GM19324 (cell line): ENCODE data around the gene SECISBP2.
"Not testable (repeated sequence)": the region's sequence is repeated elsewhere in the genome, so short reads cannot be mapped to it uniquely, and the experiment has no call there.

Source experiments
- ATAC-seq: cut with Tn5 transposase; IDR thresholded peaks from one replicate; pipeline ENCODE4 v1.9.1; 2021; ENCODE audit warnings: mild to moderate bottlenecking, moderate library complexity; ENCODE audit not compliant: unreplicated experiment, low FRiP score

The SECISBP2 gene

DNA sequence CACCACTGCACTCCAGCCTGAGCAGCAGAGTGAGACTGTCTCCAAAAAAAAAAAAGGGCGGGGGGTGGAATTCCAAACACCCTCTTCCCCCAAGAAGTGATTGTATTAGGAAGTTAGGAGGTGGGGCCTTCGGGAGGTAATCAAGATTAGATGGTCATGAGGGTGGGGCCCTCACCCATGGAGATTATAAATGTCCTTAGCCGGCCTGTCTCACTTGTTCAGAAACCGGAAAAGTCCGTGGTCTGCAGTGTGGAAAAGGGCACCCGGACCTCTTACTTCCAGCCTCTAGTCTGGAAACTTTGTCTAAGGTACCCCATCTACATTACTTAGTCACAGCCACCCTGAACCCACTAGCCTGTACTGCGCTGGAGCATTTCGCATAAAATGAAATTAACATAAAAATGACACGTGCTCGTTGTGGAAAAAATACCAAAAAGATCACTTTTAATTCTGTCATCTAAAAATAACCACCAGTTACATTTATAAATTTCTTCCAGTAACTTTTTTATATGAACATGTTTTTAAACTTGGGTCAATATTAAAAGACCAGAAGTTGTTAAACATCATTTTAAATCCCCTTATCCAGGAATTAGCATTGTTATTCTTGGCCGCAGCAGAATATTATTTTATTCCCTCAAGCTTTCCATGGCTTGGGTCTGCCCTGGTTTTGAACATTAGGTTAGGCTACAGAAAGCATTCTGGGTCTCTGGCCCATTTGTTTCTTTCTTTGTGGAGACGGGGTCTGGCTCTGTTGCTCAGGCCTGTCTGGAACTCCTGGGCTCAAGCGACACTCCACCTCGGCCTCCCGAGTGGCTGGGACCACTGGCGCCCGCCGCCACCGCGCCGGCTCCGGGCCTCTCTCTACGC is 8.5 kb upstream of the SECISBP2 start:
- no peak for ATAC-seq

DNA sequence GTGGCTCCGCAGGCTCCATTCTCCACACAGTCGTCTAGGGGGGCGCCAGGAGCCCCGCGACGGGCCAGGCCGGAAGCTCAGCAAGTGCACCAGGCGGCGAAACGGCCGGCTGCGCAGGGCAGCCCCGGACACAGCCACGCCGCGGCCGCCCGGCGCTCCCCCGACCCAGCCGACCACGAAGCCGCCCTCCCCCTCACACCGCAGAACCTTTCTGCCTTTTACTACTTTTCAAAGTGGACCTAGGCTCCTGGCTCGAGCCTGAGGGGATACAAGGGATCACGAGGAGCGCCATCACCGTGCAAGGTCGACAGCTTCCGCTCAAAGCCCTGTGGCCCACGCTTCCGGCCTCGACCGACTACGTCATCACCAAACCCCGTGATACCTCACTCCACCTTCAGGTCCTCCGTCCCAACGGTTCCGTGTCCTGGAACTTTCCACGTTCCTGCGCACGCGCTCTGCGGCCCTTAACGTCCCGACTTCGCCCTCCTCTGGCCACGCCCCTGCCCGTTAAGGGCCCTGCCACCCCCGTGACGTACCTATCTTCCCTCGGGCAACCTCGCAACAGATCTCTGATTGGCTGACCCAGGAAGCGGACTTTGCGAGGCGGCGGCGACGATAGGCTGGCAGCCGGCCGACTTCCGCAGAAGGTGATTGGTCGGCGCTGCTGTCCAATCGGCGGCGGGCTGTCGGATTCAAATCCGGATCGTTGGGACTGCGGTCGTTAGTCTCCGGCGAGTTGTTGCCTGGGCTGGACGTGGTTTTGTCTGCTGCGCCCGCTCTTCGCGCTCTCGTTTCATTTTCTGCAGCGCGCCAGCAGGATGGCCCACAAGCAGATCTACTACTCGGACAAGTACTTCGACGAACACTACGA is 7.6 kb upstream of the SECISBP2 start, which contains the start of gene CKS2:
Gene CKS2, plus strand, starts transcription at position 721 of the 871 bp plus-strand sequence. Its CDS starts 98 bp downstream, at position 819.
- ATAC-seq, result peak; percentile 95

DNA sequence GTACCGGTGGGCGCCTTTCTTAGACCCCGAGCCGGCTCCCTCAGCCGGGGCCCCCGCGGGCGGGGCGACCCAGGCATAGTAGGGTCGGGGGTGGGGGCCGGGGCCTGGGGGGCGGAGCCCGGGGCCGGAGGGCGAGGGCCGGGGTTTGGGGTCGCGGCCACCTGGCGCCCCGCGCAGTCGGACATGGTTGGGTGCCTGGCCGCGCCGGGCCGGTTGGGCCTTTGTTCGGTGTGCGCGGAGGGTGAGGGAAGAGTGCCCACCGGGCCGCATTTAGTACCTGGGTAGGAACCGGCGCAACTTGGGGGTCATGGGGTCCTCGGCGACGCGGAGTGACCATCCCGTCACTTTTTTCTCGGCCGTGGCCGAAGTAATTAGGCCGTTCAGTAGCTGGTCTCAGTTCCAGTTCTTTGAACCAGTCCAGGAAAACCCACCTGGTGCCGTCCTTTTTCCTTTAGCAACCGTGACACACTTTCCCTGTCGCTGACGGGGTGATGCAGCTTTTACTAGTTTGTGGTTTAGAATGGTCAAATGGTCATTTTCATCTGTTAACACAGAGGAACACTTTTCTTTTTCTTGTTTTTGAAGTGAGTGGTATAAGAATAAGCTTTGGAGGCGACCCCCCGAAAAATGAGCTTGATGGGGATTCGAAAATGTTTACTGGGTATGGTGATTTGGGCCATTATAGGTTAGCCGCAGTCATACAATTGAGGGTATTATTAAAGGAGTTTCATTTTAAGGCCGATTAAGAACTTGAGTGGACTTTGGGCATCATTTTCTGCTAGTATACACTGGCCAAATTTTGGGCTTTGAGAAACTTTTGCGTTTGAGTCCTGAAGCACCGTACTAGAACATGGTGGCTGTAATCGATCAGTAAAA is 6.7 kb upstream of the SECISBP2 start:
- ATAC-seq, result no peak

DNA sequence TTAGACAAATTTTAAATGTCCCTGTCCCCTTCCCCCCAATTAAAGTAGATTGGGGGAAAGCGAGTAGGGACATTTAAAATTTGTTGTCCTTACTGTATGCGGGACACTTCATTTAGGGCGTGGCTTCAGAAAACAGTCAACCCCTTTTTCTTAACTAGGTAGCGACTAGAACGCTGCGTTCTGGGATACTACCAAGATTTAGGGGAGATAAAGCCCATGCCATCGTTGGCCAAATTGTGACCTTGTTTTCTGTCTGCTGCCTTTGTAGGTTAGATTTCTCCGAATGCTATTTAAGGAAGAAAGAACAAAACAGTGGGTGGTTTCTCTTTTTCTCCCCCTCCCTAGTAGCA is 6.1 kb upstream of the SECISBP2 start:
- no peak for ATAC-seq

DNA sequence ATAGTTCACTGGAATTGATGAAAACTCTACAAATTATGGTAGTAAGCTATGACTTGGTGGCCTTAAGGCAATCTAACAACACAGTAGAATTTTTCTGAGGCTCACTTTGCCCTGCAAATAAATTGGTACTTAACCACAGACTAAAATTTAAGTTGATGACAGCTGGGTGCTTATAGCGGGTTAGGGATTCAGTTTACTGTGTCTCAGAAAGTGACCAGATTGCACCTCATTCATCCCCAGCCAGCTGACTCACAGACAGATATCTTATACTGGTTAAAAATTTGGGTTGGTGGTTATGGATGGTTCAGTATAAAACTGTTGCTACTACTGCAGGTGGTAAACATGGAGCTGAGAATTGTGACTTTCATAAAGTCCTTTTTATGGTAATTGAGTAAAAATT is 4.5 kb upstream of the SECISBP2 start:
- ATAC-seq, result no peak

DNA sequence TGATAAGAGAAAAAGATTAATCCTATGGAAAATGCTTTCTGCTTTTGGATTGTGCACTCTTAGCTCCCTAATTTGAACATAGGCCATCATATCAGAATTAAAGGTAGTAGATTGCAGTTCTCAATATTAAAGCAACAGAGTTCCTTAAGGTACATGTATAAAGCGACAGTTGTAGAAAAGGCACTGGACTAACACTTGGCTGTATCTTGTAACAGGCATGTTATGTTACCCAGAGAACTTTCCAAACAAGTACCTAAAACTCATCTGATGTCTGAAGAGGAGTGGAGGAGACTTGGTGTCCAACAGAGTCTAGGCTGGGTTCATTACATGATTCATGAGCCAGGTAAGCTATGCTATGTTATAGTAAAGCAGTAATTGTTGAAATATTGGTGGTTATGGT is 3.3 kb upstream of the SECISBP2 start:
- ATAC-seq, result no peak

DNA sequence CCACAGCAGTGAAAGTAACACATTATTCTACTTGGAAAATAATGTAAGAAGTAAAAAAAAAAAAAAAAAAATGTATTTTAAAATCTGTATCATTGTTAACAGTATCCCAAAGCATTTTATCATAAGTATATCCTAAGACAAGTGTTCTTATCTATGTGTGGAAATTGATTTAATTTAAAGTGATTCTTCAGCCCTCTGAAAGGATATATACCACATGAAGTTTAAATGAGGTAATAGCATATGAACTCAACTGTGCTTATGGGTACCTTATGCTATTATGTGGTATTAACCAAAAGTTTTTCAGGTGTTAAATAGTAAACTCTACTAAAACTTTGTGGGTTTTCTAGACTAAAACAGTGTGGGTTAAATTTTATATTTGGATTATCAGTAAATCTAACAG is 2.8 kb upstream of the SECISBP2 start:
- ATAC-seq, result no peak

DNA sequence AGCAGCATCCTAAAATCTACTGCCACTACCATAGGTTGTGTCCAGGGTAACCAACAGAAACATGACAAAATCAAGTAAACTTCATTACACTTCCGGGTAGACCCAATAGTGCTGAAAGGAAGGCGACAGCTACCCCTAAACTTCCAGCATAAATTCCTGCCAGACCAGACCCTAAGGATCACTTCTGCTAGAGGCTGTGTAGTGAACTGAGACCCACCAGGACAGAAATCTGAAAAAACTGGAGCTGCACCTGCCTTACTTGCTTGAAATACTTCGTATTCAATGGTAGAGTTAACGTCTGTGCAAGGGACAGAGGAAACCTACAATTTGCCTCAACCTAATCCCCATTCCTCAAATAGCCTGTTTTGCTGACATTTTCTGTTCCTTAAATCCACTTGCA is 1.0 kb upstream of the SECISBP2 start:
- no peak for ATAC-seq

DNA sequence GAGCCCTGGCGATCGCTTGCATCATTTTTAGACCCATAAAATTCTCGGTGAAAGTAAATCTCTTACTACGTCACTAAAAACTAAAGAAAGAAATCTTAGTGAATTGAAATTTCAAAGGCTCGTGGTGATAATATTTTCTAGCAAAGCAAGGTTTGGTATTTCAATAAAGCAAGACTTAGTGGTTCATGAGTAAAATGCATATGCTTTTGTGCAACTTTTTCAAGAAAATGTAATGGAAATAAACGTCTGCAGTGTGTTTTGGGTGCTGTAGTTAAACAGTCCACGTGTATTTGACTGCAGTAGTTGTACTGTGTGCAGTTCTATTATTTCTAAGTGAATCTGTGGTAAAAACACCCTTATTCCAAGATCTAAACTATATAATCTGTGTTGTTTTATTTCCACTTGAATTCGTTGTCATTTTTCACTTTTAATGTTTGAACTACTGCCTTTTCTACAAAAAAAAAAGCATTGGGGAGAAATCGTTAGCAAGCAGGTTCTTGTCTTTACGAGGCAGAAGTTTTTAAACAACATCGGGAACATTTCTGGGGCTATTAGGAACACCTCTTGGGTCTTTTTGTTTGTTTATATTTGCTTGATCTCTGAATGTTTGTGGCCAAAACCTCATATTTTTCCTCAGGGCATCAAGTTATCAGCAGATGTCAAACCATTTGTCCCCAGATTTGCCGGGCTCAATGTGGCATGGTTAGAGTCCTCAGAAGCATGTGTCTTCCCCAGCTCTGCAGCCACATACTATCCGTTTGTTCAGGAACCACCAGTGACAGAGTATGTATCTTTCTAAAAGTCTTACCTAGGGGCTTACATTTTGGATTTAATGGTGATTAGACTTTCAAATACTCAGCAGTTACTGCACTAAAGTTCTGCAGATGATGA is 960 bp downstream of the SECISBP2 start:
- ATAC-seq, result no peak

DNA sequence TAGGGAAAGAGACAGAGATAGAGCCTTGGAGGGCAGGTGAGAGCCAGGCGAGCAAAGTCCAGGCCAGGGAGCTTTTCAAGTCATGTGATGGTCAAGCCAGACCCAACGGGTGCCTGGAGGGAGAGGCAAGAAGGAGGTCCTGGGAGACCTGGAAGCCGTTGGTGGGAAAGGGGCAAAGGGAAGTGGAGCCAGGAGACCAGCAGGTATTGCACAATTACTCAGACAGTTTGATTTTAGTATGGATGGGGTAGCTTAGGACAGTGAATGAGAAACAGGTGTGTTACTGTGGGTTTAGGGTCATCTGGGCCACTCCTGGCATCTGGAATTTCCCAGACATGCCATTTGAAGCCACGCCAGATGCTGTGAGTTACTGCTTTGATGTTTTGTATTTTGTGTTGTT is 5.1 kb downstream of the SECISBP2 start:
- ATAC-seq, result no peak

DNA sequence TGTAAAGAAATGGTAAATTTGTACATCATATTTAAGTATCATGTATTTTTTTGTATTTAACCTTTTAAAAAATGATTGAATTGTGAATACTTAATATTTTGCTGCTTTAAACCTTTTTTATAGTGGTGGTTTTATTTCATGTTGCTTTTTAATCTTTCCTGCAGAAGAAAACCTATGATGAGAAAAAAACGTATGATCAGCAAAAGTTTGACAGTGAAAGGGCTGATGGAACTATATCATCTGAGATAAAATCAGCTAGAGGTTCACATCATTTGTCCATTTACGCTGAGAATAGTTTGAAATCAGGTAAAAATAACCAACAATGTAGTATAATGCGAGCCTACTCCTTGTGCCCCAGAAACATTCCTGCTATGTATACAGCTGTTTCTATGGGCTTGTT is 7.4 kb downstream of the SECISBP2 start:
- no peak for ATAC-seq

DNA sequence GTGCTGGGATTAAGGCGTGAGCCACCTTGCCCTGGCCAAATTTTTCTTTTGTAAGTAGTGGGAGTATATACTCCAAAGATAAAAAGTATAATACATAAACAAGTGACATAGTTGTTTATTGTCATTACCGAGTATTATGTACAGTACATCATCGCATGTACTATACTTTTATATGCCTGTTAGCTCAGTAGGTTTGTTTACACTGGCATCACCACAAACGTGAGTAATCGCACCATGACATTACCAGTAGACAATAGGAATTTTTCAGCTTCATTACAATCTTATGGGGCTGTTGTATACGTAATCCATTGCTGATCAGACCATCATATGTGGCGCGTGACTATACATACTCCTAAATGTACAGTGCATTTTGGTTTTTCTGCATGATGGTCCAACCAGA is 9.8 kb downstream of the SECISBP2 start:
- no peak for ATAC-seq

DNA sequence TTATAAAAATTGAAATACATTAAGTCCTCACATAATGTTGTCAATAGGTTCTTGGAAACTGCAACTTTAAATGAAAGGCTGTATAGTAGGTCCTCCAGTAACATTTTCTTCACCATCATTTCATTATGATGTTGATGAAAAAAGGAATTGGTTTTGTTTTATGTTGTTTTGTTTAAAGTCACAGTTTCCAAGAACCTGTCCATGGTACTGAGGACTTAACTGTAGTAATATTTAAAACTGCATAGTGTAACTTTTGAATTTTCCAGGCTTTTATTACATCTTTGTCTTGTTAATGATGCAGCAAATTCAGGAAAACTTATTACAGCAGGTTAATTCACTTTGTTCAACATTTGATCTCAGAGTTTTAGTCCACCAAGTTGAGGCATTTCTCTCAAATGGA is 11.6 kb downstream of the SECISBP2 start:
- no peak for ATAC-seq

DNA sequence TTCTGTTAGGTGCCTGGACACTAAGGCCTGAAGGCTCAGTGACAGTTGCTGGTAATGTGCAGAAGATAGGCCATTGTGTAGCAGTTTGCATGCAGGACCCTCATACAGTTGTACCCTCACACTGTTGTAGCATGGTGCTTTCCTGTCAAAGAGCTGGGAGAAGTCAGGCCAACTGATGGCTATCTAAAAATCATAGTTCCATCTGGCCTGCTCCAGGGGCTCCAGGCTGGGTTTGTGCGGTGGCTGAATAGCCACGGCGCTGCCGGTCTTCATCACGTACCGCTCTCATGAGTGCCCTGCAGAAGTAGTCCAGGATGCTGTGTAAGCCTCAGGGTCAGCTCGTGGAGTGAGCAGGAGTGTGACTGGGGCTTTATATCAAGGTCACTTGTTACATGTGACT is 12.2 kb downstream of the SECISBP2 start:
- no peak for ATAC-seq

DNA sequence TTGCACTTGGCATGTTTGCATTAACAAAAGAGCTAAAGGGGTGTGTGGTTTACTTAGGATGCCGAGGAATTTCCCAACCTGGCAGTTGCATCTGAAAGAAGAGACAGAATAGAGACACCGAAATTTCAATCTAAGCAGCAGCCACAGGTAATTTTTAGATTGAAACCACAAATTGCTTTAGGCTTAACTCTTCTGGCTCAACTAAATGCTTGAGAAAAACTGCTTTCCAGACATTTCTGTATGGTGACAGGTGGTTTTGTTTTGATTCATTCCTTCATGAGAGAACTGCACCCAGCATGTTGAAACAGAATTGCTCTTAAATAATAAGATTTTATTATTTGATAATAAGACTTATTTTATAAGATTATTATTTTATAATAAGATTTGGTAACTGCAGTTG is 21.5 kb downstream of the SECISBP2 start:
- ATAC-seq, result no peak

DNA sequence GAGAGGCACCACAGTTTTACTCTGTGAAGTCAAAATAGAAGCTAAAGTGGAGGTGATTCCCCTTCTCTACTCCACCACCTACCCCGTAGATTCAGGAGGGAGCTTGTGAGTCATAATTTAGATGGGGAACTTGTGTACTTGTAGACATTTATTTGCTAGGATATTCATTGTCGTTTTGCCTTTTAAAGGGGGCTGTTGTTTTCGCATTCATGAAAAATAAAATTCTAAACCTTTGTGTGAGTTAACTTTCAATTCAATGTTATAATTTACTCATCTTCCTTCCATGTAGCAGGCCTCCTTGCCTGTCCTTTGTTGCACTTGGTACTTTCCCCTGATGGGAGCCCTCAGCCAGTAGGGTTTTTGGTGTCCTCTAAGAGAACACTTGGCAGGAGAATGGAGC is 22.0 kb downstream of the SECISBP2 start:
- ATAC-seq, result no peak

DNA sequence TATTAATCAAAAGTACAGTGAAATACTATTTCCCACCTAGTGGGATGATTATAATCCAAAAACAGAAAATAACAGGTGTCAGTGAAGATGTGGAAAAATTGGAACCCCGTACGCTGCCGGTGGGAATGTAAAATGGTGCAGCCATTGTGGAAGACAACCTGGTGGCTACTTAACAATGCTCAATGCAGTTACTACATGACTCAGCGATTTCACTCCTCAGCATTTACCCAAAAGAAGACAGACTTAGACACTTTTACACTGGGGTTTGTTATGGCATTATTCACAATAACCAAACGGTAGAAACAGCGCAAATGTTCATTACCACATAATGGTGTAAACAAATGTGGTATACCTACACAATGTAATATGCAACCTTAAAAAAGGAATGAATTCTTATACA is 23.9 kb downstream of the SECISBP2 start:
- ATAC-seq, result no peak

DNA sequence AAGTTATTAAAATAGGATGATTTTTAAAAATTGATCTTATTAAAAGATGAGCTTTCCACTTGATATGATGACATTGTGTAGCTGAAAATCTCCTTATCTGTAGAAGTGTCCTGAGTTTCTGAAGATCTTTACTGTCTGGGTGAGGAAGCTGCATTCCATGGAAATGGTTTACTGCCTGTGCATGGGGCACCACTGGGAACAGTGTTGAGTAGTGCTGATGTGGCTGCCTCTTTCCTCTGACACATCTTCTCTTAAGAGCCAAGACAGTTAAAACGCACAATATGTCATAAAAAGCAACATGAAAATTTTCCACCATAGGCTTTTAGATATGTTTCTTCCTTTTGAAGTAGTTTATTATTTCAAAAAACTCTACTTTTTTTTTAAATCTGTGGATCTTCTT is 24.6 kb downstream of the SECISBP2 start:
- no peak for ATAC-seq

DNA sequence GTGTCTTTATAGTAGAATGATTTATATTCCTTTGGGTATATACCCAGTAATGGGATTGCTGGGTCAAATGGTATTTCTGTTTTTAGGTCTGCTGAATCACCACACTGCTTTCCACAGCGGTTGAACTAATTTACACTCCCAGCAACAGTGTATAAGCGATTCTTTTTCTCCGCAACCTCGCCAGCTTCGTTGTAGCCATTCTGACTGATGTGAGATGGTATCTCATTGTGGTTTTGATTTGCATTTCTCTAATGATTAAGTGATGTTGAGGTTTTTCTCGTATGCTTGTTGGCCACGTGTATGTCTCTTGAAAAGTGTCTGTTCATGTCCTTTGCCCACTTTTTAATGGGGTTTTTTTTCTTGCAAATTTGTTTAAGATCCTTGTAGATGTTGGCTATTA is 25.5 kb downstream of the SECISBP2 start:
- not testable (repeated sequence) for ATAC-seq

DNA sequence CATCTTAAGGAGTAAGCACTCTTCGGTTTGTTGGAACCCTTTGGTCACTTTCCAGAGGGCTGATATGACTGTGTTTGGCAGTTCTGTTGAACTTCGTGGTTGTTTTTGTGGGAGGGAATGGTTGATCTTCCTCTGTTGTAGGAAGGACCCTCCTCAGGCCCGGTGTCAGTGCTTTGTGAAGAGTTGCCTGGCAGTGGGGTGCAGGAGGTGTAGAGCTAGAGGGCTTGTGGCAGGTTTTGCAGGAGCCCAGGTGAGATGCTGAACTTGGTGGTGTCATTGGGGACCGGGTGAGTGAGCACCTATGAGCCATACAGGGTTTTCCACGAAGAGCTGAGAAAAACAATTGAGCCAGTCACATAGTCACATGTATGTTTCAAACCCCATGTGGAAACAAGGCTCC is 27.2 kb downstream of the SECISBP2 start:
- no peak for ATAC-seq
